ENCODE measurements around the gene PHETA2. TPM values are rescaled to one million over a fixed set of nuclear protein-coding genes. Genes with fewer than 3 reads are reported as not detected.

PHETA2 gene
- polyA plus RNA-seq (2014; cell fraction: cytosol; rRNA removed), result 0.08 and 0.16 TPM in 2 replicates
- 0.29 TPM in 1 of 2 replicates, not detected in the other for polyA plus RNA-seq (2014; cell fraction: nucleus; rRNA removed)

DNA sequence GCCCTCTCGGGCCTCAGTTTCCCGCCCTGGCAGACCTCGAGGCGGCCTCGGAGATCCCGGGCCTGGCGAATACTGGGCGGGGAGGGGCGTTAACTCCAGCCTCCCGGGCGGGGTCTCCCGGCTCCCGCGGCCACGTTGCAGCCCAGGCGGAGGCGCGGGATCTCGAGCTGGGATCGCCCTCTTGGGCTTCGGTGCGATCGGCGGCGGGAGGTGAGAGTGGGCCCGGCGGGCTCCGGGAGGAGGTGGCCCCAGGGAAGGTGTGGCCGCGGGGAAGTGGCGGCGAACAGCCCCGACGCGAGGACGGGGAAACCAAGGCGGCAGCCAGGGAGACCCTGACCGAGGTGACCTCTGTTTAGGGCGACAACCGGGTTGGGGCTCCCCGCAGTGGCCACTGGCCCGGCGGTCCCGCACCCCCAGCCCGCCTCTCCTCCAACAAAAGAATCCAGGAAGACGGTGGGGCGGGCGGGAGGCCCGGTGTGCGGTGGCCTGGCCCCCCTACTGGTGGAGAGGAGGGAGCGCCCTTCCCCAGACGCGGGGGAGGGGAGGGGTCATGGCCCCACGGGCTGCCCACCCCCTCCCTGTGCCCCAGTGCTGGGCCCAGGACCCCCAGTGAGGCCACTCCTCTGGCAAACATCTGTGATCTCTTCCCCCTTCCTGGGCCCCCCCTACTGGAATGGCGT lies at the start of gene PHETA2:
PHETA2 (plus strand) TSS at position 117 of the 680 bp plus-strand sequence. CDS start 3,046 bp downstream, outside the sequence.
- DNase-seq (ENCODE audit: low spot score), result no peak

- no peak for DNase-seq (ENCODE audit: low spot score)
These were observed 48.6 kb upstream of the PHETA2 start for GRCh38 chr22:42025421-42025820.

DNA sequence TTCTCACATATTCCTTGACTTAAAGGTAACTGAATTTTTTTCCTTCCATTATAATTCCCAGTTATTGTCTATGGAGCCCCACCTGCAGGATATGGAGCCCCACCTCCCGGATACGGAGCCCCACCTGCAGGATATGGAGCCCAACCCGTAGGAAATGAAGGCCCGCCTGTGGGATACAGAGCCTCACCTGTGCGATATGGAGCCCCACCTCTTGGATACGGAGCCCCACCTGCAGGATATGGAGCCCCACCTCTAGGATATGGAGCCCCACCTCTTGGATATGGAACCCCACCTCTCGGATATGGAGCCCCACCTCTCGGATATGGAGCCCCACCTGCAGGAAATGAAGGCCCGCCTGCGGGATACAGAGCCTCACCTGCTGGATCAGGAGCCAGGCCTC lies 47.3 kb upstream of the PHETA2 start:
- DNase-seq (ENCODE audit: low spot score), result no peak

DNA sequence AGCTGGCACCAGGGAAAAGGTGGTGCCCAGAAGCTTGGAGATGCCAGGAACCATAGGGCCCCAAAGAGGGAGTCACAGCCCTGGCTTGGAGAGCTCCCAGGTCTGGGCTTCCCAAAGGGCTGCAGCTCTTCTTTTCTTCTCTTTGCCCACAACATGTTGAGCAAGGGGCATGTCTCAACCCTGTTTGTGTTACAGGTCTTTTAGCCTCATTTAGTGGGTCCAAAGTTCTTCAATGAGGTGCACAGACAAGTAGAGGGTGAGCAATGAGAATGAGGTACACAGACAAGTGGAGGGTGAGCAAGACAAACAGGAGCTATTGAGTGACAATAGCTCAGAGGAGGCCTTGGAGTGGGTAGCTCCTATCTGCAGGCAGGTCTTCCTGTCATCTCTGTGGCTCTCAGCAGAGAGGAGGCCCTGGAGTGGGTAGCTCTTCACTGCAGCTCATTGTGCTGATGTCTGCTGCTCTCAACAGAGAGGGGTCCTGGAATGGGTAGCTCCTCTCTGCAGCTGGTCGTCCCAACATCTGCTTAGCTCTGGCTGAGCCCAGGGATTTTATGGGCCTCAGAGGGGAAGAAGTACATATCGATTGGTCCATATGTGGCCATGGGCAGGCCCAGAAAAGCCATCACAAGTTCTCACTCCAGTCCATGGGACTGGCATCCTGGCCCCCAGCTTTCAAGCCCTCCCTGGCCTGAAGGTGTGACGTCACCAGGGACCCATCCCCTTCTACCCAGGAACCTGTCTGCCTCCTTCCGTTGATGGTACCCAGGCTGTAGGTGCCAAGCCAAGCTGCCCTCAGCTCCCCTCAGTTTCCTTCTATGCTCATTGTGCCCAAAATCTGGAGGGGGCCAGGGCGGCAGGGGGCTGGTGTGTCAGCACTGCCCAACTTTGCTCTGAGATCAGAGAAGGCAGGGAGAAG lies 40.5 kb upstream of the PHETA2 start:
- DNase-seq (ENCODE audit: low spot score), result no peak

DNA sequence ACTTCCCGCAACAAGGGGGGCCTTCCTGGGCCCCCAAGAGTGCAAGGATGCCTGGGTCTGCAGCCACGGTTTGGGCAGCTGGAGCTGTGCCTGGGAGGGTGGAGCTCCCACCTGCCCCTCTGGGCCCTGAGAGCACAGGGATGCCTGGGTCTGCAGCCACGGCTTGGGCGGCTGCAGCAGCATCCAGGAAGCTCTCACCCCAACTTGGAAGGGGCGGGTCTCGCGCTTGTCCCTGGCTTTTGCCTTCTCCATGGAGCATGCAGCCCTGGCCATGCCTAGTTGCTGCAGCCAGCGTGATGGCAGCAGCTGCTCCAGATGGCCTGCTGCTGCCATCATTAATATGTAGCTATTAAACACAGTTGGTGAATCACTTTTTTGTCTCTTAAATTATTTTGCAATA lies 38.8 kb upstream of the PHETA2 start:
- DNase-seq (ENCODE audit: low spot score), result peak; percentile 28

DNA sequence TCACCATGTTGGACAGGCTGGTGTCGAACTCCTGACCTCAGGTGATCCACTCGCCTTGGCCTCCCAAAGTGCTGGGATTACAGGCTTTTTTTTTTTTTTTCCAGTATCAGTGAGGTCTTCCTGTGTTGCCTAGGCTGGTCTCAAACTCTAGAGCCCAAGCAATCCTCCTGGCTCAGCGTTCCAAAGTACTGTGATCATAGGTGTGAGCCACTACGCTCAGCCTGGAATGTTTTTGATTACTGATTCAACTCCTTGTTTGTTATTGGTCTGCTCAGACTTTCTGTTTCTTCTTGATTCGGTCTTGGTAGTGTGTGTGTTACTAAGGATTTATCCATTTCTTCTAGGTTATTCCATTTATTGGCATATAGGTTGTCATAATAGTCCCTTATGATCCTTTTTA lies 34.8 kb upstream of the PHETA2 start:
- DNase-seq (ENCODE audit: low spot score), result no peak

GRCh38 chr22:42041784-42042183 lies 32.3 kb upstream of the PHETA2 start:
- DNase-seq (ENCODE audit: low spot score), result no peak

GRCh38 chr22:42050641-42051180 lies 23.3 kb upstream of the PHETA2 start:
- no peak for DNase-seq (ENCODE audit: low spot score)

DNA sequence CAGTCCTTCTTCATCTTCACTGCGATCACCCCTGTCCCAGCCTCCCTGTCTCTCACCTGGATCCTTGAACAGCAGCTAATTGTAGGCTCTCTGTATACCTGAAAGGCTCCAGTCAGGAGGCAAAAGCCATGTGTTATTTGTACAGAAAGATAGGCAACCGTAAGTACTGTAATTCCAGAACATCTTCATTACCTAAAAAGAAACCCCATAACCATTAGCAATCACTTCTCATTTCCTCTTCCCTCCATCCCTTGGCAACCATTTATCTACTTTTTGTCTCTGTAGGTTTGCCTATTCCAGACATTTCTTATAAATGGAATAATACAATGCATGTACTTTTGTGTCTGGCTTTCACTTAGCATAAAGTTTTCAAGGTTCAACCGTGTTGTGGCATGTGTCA lies 21.3 kb upstream of the PHETA2 start:
- no peak for DNase-seq (ENCODE audit: low spot score)

DNA sequence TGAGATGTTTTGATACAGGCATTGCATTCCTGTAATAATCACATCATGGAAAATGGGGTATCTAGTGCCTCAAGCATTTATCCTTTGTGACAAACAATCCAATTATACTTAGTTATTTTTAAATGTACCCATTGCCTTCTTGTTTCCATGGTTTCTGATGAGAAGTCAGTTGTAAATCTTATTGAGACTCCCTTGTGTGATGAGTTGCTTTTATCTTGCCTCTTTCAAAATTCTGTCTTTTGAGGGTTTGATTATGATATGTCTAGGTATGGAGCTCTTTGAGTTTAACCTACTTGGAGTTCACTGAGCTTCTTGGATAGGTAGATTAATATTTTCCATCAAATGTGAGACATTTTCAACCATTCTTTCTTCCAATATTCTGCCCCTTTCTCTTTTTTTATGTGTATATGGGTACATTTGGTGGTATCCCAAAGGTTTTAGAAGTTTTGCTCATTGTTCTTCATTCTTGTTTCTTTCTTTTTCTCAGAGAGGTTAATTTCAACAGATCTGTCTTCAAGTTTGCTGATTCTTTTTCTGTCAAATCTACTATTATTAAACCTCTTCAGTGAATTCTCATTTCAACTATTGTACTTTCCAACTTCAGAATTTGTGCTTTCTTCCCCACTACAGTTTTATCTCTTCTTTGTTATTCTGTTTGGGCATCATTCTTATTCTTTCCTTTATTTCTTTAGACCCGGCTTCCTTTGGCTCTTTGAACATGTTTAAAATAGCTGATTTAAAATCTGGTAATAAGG lies 17.1 kb upstream of the PHETA2 start:
- DNase-seq (ENCODE audit: low spot score), result no peak

DNA sequence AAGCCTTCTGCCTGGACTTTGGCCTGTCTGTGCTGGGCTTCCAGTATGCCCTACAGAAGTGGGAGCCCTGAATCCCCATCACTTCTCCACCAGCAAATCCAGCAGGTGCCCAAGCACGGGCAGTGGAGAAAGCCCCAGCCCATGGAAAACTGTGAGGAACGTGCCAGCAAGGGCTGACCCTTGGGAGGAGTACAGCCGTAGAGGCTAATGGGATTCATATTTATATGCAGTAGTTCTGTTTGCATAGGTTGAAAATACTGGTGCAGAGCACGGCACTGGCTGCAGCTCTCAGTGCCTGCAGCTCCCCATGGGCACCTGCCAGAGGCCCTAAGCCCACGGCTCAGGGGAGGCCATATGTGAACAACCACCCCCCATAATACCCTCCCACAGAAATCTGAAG lies 13.6 kb upstream of the PHETA2 start:
- no peak for DNase-seq (ENCODE audit: low spot score)

DNA sequence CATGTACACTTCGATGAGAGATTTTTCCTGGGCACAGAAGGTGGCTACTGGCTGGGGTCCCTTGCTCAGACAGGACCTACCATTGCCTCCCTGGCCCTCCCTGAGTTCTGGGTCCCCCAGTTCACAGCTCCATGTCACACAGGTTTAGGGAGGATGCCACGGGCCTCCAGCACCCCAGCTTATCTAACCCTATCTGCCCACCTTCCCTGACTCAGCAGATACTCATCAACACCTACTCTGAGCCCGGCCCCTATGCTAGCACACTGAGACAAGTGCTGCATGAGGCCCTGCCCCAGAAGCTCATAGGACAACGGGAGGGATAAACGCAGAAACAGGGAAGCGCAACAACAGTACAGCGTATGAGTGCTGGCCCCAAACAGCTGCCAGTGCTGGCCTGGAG lies 13.0 kb upstream of the PHETA2 start:
- DNase-seq (ENCODE audit: low spot score), result no peak

- no peak for DNase-seq (ENCODE audit: low spot score)
These were observed 11.4 kb upstream of the PHETA2 start for GRCh38 chr22:42062506-42063170.

GRCh38 chr22:42064629-42065028 lies 9.4 kb upstream of the PHETA2 start:
- DNase-seq (ENCODE audit: low spot score), result no peak

DNA sequence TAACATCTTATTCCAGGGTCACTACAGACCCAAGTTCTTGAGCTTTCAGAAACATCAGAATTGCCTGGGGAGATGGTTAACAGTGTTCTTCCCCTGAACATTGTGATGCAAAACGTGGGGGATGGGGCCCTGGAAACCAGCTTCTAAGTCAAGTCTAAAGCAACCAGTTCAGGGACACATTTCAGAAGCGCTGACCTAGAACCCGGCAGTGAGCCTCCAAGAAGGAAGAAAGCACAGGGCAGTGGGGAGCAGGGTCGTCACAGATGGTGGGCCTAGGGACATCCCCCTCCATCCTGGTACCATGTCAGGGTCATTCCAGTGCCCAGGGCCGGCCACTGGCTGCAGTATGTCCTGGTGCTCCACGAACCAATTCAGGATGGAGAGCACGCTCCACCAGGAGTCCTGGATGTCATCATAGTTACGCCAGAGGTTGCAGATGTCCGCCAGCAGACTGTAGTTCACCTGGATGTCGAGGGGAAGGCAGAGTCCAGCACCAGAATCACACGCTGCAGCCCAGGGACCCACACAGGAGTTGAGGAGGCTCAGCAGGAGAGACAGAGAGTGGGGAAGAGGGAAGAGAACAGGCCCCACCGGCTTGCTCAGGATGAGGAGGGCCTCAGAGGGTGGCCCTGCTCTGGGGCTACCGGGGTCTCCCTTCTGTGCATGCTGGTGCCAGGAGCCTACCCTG lies 8.5 kb upstream of the PHETA2 start:
- DNase-seq (ENCODE audit: low spot score), result no peak

GRCh38 chr22:42066126-42066761 lies 7.8 kb upstream of the PHETA2 start:
- DNase-seq (ENCODE audit: low spot score), result no peak

DNA sequence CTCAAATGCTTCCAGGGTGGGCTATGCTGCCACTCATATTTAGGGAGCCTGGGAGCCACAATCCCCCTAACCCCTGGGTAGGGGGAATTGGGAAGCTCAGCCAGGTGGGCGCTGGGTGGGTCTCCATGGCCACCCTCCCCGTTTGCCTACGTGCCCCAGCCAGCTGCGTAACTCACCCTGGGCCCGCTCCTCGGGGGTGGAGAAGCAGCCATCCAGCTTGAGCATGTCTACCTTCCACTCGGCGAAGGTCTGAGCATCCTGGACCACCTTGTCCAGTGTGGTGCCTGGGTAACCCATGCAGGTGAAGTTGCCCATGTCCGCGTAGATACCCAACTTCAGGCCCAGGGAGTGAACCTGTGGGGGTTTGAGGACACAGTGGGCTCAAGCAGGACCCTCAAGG lies 7.1 kb upstream of the PHETA2 start:
- no peak for DNase-seq (ENCODE audit: low spot score)

- no peak for DNase-seq (ENCODE audit: low spot score)
These were observed 6.3 kb upstream of the PHETA2 start for GRCh38 chr22:42067671-42068251.

DNA sequence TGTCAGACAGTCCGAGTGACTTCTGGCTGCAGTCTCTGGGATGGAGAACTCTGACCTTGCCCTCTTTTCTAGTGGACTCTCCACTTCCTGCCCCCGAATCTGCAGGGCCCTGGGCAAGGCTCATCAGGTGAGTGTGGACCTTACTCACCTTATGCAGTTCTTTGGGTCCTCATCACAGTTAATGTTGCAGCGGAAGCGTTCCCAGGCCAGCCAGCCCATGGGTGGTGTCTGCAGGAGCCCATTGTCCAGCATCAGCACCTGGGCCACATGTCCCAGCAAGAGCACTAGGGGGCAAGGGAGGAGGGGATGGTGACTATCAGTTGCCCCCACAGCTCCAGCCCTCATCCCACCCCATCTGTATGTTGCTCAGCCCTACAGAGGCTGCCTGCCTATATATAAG lies 5.8 kb upstream of the PHETA2 start:
- DNase-seq (ENCODE audit: low spot score), result no peak
